Ishikawa (cell line): Measurements from ENCODE around the gene OSBPL8.

ENCODE experiments used
- CEBPB ChIP-seq: IDR thresholded peaks from 2 replicates; pipeline ENCODE4 v1.6.1; 2012
- CREB1 ChIP-seq: IDR thresholded peaks from 2 replicates; pipeline ENCODE4 v1.6.1; 2012; ENCODE audit warnings: low read depth
- EGR1 ChIP-seq: IDR thresholded peaks from 2 replicates; pipeline ENCODE4 v1.6.1; 2012
- EP300 ChIP-seq: IDR thresholded peaks from 2 replicates; pipeline ENCODE4 v1.6.1; 2012; ENCODE audit warnings: borderline replicate concordance
- FOXM1 ChIP-seq: IDR thresholded peaks from 2 replicates; pipeline ENCODE4 v1.6.1; 2012; ENCODE audit warnings: low read depth, borderline replicate concordance
- NFIC ChIP-seq: IDR thresholded peaks from 2 replicates; pipeline ENCODE4 v1.6.1; 2012
- RAD21 ChIP-seq: IDR thresholded peaks from 2 replicates; pipeline ENCODE4 v1.6.1; 2012; ENCODE audit warnings: low read depth
- TAF1 ChIP-seq: IDR thresholded peaks from 2 replicates; pipeline ENCODE4 v1.6.1; 2012; ENCODE audit warnings: low read depth, mild to moderate bottlenecking
- TCF12 ChIP-seq: IDR thresholded peaks from 2 replicates; pipeline ENCODE4 v1.6.1; 2012; ENCODE audit warnings: low read depth
- TEAD4 ChIP-seq: IDR thresholded peaks from 2 replicates; pipeline ENCODE4 v1.6.1; 2012
- YY1 ChIP-seq: IDR thresholded peaks from 2 replicates; pipeline ENCODE4 v1.6.1; 2012; ENCODE audit warnings: low read depth
- ZBTB7A ChIP-seq: IDR thresholded peaks from 2 replicates; pipeline ENCODE4 v1.6.1; 2012; ENCODE audit warnings: low read depth
- TF ChIP-seq, protein P1 (sequence below): IDR thresholded peaks from 2 replicates; pipeline ENCODE4 v1.6.1; 2012
- TF ChIP-seq, protein P2 (sequence below): IDR thresholded peaks from 2 replicates; pipeline ENCODE4 v1.6.1; 2012
- TF ChIP-seq, protein P3 (sequence below): IDR thresholded peaks from 2 replicates; pipeline ENCODE4 v1.6.1; 2012; ENCODE audit warnings: low read depth, mild to moderate bottlenecking

OSBPL8 gene

DNA sequence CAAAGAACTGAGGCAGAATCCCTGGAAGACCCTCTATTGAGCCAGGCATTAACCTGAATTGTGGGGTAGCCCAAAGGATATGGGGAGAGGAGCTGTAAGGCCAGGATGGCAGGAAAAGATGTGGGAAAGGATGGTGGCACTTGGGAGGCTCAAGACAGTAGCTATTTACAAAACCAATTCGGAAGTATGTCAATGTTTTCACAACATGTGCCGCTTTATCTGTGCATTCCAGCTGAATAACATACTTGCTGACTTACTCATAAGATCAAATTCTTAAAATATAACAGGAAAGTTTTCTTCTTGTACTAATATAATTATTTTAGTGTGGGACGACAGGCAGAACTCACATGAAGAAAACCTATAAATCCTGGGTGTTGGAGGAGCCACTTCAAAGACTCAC is 222.0 kb downstream of the OSBPL8 start:
- TF ChIP-seq RAD21, result no peak

DNA sequence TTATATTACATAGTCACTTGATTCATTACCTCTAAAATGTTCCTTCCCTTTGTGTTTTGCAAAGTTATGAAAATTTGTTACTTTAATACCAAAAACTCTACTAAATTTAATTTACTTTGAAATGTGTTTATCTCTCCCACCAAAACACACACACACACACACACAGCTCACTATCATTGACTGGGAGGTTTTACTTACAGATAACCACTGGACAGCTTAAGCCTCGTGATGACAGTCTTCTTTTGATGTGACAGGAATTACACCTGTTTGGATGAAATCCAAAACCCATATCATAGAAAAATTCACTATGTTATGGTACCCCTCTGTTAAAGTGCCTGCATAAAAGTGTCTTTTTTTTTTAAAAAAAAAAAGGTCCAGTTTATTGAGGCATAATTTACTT is 227.0 kb downstream of the OSBPL8 start:
- TF ChIP-seq YY1 (no peak), NFIC (no peak), CEBPB (no peak), FOXM1 (no peak), TAF1 (no peak), EGR1 (no peak), ZBTB7A (no peak)
- TF ChIP-seq, protein P1, sequence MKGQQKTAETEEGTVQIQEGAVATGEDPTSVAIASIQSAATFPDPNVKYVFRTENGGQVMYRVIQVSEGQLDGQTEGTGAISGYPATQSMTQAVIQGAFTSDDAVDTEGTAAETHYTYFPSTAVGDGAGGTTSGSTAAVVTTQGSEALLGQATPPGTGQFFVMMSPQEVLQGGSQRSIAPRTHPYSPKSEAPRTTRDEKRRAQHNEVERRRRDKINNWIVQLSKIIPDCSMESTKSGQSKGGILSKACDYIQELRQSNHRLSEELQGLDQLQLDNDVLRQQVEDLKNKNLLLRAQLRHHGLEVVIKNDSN, result no peak
- TF ChIP-seq, protein P2, sequence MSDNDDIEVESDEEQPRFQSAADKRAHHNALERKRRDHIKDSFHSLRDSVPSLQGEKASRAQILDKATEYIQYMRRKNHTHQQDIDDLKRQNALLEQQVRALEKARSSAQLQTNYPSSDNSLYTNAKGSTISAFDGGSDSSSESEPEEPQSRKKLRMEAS, result no peak

DNA sequence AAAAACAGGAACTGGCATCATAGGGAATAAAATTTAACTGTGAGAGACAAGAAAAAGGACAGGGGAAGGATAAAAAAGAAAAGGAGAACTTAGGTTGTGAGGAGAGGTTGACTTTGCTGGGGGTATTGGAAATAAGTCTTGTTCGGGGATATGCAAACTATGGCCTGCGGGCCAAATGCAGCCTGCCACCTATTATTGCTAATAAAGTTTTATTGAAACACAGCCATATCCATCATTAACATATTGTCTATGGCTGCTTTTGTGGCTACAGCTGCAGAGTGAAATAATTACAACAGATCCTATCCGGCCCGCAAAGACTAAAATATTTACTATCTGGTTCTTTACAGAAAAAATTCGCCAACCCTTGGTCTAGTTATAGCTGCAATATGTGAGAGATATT is 230.0 kb downstream of the OSBPL8 start:
- TF ChIP-seq, protein P1, result no peak
- no peak for TF ChIP-seq TAF1
- TF ChIP-seq YY1, result no peak

DNA sequence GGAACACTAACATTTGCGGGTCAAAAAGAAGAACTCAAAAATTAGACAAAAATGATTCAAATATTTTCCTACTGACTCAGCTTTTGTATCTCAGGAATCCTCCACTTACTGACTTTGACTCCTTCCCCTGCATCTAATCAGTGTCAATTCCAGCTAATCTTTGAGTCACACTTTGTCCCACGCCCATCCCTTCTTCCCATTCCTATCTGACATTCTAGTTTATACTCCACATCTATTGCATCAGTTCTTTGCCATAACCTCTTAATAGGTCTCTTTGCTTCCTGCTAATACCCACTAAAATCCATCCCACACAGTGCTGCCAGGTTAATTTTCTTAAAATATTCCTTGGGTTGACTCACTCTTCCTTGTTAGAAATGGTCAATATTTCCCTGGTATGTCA is 230.4 kb downstream of the OSBPL8 start:
- TF ChIP-seq ZBTB7A (no peak), TAF1 (no peak), TEAD4 (no peak), EP300 (no peak), CREB1 (no peak), YY1 (no peak), NFIC (no peak), TCF12 (no peak), RAD21 (no peak), CEBPB (no peak), FOXM1 (no peak), EGR1 (no peak)
- TF ChIP-seq, protein P3, sequence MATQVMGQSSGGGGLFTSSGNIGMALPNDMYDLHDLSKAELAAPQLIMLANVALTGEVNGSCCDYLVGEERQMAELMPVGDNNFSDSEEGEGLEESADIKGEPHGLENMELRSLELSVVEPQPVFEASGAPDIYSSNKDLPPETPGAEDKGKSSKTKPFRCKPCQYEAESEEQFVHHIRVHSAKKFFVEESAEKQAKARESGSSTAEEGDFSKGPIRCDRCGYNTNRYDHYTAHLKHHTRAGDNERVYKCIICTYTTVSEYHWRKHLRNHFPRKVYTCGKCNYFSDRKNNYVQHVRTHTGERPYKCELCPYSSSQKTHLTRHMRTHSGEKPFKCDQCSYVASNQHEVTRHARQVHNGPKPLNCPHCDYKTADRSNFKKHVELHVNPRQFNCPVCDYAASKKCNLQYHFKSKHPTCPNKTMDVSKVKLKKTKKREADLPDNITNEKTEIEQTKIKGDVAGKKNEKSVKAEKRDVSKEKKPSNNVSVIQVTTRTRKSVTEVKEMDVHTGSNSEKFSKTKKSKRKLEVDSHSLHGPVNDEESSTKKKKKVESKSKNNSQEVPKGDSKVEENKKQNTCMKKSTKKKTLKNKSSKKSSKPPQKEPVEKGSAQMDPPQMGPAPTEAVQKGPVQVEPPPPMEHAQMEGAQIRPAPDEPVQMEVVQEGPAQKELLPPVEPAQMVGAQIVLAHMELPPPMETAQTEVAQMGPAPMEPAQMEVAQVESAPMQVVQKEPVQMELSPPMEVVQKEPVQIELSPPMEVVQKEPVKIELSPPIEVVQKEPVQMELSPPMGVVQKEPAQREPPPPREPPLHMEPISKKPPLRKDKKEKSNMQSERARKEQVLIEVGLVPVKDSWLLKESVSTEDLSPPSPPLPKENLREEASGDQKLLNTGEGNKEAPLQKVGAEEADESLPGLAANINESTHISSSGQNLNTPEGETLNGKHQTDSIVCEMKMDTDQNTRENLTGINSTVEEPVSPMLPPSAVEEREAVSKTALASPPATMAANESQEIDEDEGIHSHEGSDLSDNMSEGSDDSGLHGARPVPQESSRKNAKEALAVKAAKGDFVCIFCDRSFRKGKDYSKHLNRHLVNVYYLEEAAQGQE, result no peak
- TF ChIP-seq, protein P2, result no peak
- TF ChIP-seq, protein P1, result no peak

DNA sequence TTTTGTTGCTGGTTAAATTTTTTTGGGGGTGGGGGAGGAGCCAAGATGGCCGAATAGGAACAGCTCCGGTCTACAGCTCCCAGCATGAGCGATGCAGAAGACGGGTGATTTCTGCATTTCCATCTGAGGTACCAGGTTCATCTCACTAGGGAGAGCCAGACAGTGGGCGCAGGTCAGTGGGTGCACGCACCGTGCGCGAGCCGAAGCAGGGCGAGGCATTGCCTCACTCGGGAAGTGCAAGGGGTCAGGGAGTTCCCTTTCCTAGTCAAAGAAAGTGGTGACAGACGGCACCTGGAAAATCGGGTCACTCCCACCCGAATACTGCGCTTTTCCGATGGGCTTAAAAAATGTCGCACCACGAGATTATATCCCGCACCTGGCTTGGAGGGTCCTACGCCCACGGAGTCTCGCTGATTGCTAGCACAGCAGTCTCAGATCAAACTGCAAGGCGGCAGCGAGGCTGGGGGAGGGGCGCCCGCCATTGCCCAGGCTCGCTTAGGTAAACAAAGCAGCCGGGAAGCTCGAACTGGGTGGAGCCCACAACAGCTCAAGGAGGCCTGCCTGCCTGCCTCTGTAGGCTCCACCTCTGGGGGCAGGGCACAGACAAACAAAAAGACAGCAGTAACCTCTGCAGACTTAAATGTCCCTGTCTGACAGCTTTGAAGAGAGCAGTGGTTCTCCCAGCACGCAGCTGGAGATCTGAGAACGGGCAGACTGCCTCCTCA is 239.8 kb downstream of the OSBPL8 start:
- TF ChIP-seq YY1, result peak; percentile 41; the same call in 1 of the 2 replicates

DNA sequence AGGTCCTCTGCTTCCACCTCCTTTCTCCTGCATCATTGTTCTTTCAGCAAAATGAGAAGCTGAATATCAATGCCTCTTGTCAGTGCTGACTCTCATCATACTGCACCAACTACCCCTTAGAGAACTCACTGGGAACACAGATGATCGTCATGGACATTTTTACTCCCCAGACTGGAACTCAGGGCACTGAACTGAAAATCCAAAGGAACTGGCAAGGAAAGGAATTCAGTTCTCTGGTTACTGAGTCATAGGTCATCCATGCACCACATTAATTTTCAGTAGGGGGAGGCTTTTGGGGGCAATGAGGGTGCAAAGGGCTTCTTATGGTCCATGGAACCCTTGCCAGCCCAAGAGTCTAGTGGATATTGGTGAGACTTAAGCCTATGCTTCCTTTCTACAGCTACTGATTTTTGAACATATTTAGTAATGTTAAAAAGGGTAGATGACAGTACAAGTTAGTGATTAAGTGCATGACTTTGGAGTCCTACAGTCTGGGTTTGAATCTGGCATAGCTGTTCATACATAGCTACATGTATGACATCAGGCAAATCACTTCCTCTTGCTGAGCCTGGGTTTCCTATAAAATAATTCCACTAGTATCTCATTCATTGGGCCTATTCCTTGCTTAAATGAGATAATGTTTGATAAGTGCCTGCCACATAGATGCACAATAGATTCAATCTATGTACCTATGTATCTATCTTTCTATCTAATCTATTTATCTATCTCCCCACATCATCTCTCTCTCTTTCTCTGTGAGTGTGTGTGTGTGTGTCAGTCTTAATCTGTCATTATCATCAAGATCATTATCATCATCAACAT is 240.6 kb downstream of the OSBPL8 start:
- TF ChIP-seq TAF1, result no peak
- no peak for TF ChIP-seq NFIC
- TF ChIP-seq ZBTB7A, result no peak
- TF ChIP-seq EP300, result no peak
- TF ChIP-seq CREB1, result no peak
- no peak for TF ChIP-seq TCF12
- TF ChIP-seq EGR1, result no peak
- no peak for TF ChIP-seq CEBPB
- no peak for TF ChIP-seq TEAD4
- TF ChIP-seq, protein P2, result no peak
- TF ChIP-seq, protein P1, result no peak
- TF ChIP-seq YY1, result no peak

DNA sequence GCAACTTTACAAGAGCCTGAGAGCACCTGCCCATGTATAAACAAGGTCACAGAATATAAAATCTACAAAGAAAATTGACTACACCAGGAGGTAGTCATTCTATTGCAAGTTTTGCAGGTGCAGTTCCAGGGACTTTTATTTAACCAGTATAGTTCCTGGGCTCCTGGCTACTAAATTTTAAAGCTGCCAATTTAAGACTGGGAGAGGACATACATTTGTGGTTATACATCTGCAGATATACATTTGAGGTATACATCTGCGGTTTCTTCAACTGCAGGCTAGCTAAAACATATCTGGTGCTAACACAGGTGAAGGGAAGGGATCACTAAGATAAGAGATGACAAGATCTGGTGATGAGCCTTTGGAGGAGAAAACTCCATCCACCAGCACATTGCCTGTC is 241.6 kb downstream of the OSBPL8 start:
- TF ChIP-seq NFIC (no peak), ZBTB7A (no peak), YY1 (no peak), TCF12 (no peak), TEAD4 (no peak), FOXM1 (no peak), EGR1 (no peak)
- TF ChIP-seq, protein P2, result no peak
- TF ChIP-seq, protein P1, result no peak
- TF ChIP-seq, protein P3, result no peak
